ENCODE measurements around the gene CTSH. TPM values are rescaled to one million over a fixed set of nuclear protein-coding genes. Genes with fewer than 3 reads are reported as not detected.
A peak's percentile ranks its signal among the peaks of the same experiment; 100 is the strongest.

The CTSH gene
- total RNA-seq, 2 donors from 2014 or later, result 41.6 to 74.3 TPM

DNA sequence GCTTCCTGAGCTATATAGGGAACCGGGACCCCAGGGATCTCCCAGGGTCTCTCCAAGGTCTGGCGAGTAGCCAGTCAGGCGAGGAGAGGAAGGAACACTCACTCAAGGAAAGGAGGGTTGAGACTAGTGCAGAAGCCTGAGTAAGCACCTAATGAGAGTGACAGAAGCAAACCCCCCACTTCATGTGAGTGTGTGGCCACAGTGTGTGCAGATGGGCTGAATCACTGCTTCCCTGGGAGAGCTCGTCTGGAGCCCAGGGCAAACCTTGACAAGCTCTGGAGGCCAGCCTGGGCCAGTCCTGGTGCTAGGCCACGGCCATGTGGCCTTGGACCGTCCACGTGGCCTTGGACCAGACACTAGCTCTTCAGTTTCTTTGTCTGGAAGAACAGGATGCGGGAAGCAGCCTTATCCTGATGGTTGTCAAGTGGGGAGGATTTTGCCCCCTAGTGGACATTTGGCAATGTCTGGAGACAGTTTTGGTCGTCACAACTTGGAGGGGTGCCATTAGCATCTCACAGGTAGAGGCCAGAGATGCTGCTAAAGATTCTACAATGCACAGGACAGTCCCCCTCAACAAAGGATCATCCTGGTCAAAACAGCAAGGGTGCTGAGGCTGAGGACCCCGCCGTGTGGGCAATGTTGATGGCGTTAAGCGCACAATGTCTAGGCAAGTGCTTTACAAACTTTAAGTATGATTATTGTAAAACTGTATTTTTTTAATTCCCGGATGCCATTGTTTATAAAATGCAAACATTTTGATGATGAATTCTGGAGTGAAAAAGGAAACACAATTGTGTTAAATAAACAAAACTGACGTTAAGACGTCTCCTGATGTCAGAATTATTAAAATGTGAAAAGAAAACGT lies 34.8 kb upstream of the CTSH start:
- intact Hi-C loops (cut with DNase I), result loop anchor here (5.0 kb wide), 2 partner anchors 67 to 72 kb away; no protein-coding TSS in a partner anchor
- DNase-seq (peak; percentile 67), ATAC-seq (peak; percentile 60 to 62)

DNA sequence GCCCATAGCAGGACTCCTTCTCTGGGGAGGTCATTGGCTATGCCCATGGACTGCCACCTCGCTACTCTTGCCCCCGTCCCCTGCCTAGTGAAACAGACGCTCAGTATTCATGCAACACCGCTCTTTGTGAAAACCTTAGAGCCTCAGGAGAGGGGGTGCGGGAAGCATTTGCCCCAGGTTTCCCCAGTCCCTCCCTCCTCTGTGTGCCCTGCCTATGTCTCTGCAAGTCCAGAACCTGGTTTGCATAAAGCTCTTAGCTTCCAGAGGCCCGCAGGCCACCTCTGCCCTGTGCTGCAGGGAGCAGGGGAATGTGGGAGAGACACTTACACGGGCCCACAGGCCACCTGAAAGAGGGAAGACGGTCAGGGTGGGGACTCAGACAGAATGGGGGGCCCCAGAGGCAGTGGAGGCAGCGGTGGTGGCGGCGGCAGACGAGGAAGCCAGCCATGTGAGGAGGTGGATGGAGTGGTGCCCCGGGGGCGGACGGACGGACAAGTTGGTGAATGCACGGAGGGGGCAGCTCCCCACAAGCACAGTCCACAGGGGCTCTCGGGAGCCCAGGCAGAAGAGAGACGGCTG lies 33.8 kb upstream of the CTSH start:
- DNase-seq, result no peak
- no peak for ATAC-seq
- intact Hi-C loops (cut with DNase I), result loop anchor here in 1 of 2 donors (5.0 kb wide), 1 partner anchor 71 kb away; no protein-coding TSS in a partner anchor

DNA sequence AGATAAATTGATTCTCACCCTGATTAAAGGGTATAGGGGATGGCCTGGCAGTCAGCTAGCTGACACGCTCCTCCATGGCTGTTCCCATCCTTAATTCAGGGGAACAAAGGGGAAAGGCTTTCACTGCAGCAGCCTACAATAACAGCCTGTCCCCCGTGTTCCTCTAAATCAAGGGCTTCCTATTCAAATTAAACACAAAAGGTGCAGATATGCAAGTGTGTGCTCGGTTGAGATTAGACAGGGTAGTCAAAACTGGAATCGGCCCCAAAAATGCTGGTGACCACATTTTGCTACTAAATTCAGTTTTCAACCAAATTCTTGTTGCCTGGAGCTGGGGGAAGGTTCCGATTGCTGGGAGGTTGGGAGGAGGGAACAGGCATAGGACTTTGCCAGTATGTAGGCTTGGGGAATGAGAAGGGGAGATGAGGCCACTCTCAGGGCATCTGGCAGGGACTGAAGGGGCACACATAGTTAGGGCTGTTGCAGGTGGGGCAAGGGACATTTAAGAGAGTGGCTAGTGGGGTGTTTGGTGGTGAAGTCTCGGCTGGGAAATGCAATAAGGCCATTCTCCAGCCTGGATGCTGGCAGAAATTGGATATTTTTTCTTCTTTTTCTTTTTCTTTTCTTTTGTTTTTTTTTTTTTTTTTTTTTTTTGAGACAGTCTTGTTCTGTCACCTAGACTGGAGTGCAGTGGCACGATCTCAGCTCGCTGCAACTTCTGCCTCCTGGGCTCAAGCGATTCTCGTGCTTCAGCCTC lies 32.9 kb upstream of the CTSH start:
- intact Hi-C loops (cut with DNase I), result loop anchor here in 1 of 2 donors (5.0 kb wide), 1 partner anchor 70 kb away; no protein-coding TSS in a partner anchor

DNA sequence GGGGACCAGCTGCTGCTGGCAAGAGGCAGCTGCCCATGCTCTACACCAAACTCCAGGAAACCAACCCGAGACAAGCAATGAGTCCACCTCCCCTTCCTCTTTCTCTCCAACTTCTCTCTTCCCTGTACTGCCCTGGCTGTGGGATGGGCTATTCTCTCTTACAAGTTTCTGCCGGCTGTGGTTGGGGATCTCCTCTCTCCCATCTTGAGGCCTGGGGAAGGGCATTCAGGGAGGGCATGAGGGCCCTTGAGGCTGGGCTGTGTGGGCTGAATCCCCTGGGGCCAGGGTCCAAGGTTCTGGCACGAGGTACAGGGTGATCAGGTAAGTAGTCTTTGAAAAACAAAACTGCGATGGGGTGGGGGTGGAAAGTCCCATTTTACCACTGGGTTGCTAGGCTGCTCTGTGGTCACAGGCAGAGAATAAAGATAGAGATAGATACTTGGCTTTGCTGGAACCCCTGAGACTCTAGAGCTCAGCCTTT lies 32.3 kb upstream of the CTSH start:
- intact Hi-C loops (cut with DNase I), result loop anchor here in 1 of 2 donors (5.0 kb wide), 1 partner anchor 70 kb away; no protein-coding TSS in a partner anchor
- DNase-seq (no peak), ATAC-seq (peak in 1 of 2 donors; percentile 38)

More for the DNA sequence above, 32.9 kb upstream of the CTSH start:
- DNase-seq, result no peak
- no peak for ATAC-seq

DNA sequence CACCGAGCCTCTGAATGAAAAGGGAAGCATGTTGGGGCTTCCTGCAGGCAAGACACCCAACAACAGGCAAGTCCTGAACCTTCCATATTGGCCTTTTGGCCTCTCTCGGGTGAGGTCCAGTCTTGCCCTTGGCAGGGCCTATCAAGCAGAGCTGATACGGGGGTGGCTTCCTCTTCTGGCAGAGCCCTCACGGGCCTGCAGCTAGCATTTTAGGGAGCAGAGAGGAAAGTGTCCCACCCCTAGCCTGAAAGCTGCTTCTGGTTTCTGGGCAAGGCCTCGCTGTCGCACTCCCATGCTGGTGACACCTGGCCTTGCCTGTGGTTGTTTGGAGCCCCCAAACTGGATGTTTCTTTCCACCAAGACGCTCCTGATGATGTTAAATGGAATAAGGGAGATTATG lies 31.8 kb upstream of the CTSH start:
- intact Hi-C loops (cut with DNase I), result loop anchor here in 1 of 2 donors (5.0 kb wide), 1 partner anchor 69 kb away; no protein-coding TSS in a partner anchor
- ATAC-seq (no peak), DNase-seq (peak; percentile 17)

DNA sequence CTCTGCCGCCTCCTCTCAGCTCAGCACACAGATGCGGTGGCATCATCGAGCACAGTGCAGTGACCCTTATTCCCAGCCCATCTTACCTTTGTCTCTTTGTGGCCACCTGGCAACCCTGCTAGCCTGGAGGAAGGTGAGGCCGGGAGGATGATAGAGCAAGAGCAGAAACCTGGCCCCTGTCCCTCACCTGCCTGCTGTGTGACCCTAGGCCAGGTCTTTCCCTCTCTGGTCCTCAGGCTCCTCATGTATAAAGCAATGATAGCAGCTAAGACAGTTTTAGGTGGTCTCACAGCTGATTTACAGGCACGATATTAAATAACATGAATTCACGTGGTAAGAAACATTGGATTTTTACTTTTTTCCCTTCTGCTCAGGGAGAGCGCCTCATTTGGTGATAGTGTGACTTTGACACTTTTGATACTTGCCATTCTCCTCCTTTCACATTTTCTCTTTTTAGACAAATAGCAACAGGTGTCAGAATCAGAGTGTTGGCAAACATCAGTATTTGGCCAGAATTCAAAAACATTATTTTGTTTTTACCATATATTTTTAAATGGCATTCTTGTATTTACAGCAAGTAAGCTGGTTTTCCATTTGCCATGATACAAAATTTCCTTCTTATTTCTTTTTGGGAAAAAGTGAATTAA lies 29.5 kb upstream of the CTSH start:
- intact Hi-C loops (cut with DNase I), result no loop called here

DNA sequence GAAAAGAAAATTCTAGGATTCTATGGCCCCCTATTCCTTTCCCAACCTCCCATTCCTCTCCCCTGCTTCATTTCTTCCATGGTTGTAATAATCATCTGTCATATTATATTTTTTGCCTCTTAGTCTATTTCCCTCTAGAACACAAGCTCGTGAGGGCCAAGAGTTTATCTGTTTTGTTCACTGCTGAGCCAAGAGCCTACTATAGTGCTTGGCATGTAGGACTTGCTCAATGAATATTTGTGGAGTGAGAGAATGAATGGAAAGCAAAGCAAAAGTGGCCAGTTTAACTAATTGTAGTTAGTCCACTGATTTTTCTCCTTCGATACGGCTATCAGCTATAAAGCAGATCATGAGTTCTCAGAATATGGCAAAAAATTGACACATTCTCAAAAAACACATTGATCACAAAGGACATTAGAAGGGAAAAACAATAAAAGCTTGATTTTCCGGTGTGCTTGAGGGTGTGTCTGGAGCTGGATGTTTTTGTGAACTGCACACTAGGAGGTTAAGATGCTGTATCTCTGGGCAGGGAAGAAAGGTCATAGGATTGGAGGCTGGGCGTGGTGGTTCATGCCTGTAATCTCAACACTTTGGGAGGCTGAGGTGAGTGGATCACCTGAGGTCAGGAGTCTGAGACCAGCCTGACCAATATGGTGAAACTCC lies 25.0 kb upstream of the CTSH start:
- intact Hi-C loops (cut with DNase I), result no loop called here
- DNase-seq (no peak), ATAC-seq (peak in 1 of 2 donors; percentile 70)

More for the DNA sequence above, 29.5 kb upstream of the CTSH start:
- no peak for DNase-seq
- no peak for ATAC-seq

DNA sequence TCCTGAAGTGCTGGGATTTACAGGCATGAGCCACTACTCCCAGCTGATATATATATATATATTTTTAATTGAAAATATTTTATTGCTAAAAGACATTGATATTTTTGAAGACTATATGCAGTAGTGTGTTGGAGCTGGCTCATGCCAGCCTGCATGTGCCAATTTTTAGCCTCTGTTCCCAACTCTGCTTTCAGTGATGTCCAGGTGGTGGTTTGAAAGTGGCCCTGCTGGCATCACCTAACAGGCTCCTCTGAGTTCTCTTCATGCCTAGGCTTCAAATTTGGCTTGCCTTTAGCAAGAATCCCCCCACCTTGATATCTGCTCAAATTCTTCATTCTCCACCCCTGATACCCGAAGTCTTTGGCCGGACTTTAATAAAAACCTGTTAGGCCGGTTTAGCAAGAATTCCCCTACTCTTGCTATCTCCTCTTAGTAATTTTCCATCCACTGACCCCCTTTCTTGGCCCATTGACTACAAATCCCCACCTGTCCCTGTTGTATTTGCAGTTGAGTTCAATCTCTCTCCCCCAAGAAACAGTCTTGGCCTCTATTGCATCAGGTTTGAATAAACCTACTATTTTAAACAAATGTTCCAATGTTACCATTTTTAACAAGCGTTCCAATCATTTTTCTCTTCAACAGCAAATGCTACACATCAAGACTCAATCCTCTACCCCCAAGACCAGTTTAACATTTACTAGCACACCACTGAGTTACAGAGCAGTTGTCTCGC lies 23.9 kb upstream of the CTSH start:
- no peak for ATAC-seq

DNA sequence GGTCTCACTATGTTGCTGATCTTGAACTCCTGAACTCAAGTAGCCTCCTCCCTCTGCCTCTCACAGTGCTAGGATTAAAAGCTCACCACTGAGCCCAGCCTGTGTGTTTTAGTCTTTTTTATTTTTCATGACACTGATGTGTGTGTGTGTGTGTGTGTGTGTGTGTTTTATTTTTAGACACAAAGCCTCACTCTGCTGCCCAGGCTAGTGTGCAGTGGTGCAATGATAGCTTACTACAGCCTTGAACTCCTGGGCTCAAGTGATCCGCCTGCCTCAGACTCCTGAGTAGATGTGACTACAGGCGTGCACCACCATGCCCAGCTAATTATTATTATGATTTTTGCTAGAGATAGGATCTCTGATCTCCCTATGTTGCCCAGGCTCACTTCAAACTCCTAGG lies 23.3 kb upstream of the CTSH start:
- ATAC-seq (no peak), DNase-seq (no peak)
- intact Hi-C loops (cut with DNase I), result no loop called here

More for the DNA sequence above, 23.9 kb upstream of the CTSH start:
- DNase-seq, result no peak
- intact Hi-C loops (cut with DNase I), result no loop called here

DNA sequence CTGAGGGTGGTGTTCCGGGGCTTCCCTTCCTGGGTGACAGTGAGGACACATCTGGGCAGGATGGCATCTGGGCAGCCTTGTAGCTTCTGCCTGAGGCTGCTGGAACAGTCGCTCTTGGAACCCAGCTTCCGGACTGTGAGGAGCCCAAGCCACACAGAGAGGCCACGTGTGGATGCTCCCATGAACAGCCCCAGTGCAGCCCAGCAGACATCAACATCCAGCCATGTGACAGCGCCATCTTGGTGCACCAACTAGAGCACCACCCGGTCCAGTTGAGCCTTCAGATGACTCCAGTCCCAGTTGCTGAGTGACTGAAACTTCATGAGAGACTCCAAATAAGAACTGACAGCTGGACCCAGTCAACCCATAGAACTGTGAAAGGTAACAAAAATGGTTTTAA lies 15.5 kb upstream of the CTSH start:
- ATAC-seq (no peak), DNase-seq (no peak)
- intact Hi-C loops (cut with DNase I), result no loop called here

DNA sequence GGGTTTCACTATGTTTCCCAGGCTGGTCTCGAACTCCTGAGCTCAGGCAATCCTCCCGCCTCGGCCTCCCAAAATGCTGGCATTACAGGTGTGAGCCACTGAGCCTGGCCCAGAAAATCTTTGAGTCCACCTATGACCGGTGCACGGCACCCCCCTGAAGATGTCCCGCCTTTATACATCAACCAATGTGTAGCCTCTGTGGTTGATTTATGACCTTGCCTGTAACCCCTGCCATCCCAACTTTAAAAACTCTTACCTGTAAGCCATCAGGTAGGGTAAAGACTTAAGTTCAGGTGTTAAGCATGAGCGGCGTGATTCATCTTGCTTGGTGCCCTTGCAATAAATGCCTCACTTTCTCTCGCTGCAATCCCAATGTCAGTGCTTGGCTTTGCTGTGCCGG lies 14.5 kb upstream of the CTSH start:
- intact Hi-C loops (cut with DNase I), result no loop called here
- DNase-seq (no peak), ATAC-seq (no peak)

DNA sequence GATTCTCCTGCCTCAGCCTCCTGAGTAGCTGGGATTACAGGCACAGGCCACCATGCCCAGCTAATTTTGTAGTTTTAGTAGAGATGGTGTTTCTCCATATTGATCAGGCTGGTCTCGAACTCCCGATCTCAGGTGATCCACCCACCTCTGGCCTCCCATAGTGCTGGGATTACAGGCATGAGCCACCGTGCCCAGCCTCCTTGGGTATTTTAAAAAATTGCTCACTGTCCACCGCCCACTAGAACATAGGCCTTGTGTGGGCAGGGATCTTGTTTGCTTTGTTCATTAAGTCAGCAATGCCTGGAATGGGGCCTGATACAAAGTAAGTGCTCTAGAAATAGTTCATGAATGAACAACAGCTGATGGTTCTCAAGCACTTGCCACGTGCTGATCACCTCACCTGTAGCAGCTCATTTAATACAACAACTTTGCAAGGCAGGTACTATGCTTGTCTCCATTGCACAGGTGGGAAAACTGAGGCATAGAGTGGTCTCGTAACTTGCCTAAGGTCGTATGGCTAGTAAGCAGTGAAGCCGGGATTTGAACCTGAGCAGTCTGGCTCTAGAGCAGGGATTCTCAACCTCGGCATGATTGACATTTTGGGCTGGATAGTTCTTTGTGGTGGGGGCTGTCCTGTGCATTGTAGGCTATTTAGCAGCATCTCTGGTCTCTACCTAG lies 12.7 kb upstream of the CTSH start:
- DNase-seq (no peak), ATAC-seq (no peak)
- intact Hi-C loops (cut with DNase I), result no loop called here

DNA sequence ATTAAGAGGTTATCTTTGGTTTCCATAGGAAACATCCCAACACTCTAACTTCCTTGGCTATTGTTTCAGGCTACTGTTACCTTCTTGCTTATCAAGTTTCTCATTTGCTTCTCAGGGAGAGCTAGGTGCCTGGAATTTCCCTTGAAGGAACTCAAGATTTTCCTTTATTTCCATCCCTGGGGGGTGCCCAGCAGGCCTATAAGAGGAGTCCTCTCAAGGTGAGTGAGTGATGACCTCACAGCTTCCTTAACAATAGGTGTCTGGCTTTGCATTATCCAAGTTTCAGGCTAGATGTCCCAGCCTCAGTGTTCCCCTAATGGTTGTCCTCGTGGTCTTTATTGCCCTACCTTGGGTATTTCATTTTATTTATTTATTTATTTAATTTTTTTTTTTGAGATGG lies 12.1 kb upstream of the CTSH start:
- intact Hi-C loops (cut with DNase I), result no loop called here
- no peak for ATAC-seq
- DNase-seq, result no peak

DNA sequence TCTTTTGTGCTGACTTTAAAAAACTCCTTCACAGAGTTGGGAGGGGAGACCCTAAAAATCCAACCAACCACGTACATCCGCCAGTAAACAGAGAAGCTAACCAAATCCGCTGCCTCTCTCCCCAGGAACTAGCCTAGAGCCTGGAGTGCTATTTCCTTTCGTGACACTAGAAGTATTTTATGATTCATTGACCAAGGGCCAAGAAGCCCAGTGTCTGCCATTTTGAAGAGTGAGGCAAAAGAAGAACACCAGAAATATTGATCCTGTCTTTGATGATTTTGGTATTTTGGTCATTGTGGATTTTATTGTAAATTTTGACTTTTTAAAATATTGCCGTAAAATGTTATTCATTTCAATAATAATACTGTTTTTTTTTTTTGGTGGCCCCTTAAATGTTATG lies 10.5 kb upstream of the CTSH start:
- ATAC-seq (no peak), DNase-seq (no peak)
- intact Hi-C loops (cut with DNase I), result no loop called here

DNA sequence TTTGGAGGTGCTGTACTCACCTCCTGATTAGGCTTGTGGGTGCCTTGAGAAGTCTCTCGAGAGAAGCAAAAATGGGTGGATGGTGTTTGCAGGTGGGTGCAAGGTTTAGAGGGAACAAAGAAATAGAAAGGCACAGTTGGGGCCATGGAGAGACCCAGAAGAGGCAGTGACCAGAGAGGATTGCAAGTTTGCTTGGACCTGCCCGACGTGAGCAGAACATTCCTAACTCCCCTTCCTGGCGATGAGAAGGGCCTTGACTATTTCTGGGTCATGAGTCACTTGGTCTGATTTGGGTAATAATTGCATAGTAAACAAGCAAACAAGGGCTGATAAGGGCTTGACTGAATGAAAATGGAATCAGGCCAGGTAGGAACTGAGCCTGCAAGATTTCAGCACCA lies 7.0 kb upstream of the CTSH start:
- ATAC-seq, result peak in 1 of 2 donors; percentile 88
- intact Hi-C loops (cut with DNase I), result no loop called here
- no peak for DNase-seq

DNA sequence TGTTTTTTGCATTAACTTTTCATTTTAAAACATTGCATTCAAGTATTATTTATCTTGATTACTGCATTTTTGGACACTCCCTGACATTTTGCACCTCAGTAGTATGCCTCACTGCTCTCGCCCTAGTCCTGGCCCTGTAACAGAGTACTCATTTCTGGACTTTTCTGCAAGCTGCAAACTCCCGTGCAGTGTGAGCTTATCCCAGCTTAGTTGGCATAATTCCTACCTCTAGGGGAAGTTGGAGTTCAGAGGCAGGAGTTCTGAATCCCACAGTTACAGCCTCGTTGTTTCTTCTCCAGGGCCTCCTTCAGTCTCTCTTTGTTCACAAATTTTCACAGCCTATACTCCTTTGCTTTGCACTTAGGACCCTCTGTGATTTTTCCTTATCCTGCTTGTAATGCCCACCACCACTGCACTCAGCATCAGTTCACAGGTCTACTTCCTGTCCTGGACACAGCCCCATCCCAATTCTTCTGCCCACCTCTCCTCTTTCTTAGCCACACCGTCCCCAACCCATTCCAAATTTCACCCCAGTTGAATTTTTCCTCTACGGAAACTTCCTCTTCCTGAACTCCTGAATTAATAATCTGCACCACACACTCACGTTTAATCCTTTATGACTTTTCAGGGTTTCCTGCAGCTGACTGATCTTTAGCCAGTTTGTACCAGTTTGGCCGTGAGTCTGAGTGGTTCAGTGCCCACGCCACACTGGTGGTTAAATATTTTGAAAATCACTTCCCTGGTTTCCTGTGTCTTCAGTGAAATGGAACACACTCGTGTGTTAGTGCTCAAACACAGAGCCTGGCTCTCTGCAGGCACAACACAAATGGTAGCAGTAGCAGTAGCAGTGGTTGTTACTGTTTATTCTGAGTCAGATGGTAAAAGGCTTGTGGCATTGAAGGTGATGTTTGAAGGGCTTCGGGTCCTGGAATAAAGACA lies 6.3 kb upstream of the CTSH start:
- DNase-seq (no peak), ATAC-seq (peak; percentile 42 to 62)
- intact Hi-C loops (cut with DNase I), result no loop called here
